NT2/D1 (cell line): ENCODE data around the gene AK2.

Experiments
- SUZ12 ChIP-seq: IDR thresholded peaks from 2 replicates; pipeline ENCODE4 v1.6.1; 2011; ENCODE audit not compliant: insufficient read length, insufficient read depth; ENCODE audit errors: extremely low read depth
- YY1 ChIP-seq: IDR thresholded peaks from 2 replicates; pipeline ENCODE4 v1.6.1; 2011; ENCODE audit not compliant: insufficient read length, insufficient read depth

GRCh38 chr1:32981003-32981901 lies 55.4 kb downstream of the AK2 start:
- TF ChIP-seq SUZ12 (no peak), YY1 (no peak)
